Lower leg skin (tissue), 3 donors: ENCODE results near the gene KIF20B.

Source experiments
- CTCF ChIP-seq, 3 donors: fragments of 450-650 bp; IDR thresholded peaks; one replicate each; pipeline ENCODE4 v1.5.1; 2016; ENCODE audit warnings: antibody characterized with exemption in 3 of 3, mild to moderate bottlenecking in 3 of 3, moderate library complexity in 2 of 3
- POLR2A ChIP-seq, 2 donors: fragments of 450-650 bp; IDR thresholded peaks; one replicate each; pipeline ENCODE4 v1.6.1; 2016 to 2017; ENCODE audit warnings: antibody characterized with exemption in 2 of 2, mild to moderate bottlenecking in 1 of 2, moderate library complexity in 1 of 2

DNA sequence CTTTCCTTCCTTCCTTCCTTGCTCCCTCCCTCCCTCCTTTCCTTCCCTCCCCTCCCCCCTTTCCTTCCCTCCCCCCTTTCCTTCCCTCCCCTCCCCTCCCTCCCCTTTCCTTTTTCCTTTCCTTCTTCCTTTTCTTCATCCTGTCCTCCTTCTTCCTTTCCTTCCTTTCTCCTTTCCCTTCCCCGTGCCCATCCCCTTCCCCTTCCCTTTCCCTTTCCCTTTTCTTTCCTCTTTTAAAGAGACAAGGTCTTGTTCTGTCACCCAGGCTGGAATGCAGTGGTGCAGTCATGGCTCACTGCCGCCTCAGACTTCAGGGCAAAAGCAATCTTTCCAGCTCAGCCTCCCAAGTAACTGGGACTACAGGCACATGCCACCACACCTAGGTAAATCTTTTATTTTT lies 54.0 kb downstream of the KIF20B start:
- TF ChIP-seq CTCF (IDR thresholded peaks at IDR 0.05) (no peak), POLR2A (IDR thresholded peaks at IDR 0.05) (no peak)
